GM19452 (cell line): ENCODE data around the gene SPATS2L.

Source experiments
- ATAC-seq: cut with Tn5 transposase; IDR thresholded peaks from one replicate; pipeline ENCODE4 v1.9.1; 2021; ENCODE audit not compliant: unreplicated experiment

SPATS2L gene

GRCh38 chr2:200463452-200463851, 157.0 kb downstream of the SPATS2L start:
- ATAC-seq = no peak

- no peak for ATAC-seq
Observed at GRCh38 chr2:200466425-200467418, 160.2 kb downstream of the SPATS2L start.

- no peak for ATAC-seq
Observed at GRCh38 chr2:200467806-200468681, 161.6 kb downstream of the SPATS2L start.

- no peak for ATAC-seq
Observed at GRCh38 chr2:200469708-200470211, 163.3 kb downstream of the SPATS2L start.

- no peak for ATAC-seq
Observed at GRCh38 chr2:200470230-200470629, 163.7 kb downstream of the SPATS2L start.

- ATAC-seq = peak; percentile 80
Observed at GRCh38 chr2:200471324-200471848, 164.9 kb downstream of the SPATS2L start.

GRCh38 chr2:200471928-200472645, 165.6 kb downstream of the SPATS2L start:
- peak; percentile 11 for ATAC-seq

- no peak for ATAC-seq
Observed at GRCh38 chr2:200472853-200473464, 166.5 kb downstream of the SPATS2L start.

GRCh38 chr2:200475795-200476194, 169.3 kb downstream of the SPATS2L start:
- no peak for ATAC-seq

- ATAC-seq = no peak
Observed at GRCh38 chr2:200476836-200477235, 170.3 kb downstream of the SPATS2L start.

- no peak for ATAC-seq
Observed at GRCh38 chr2:200477667-200478131, 171.2 kb downstream of the SPATS2L start.

- no peak for ATAC-seq
Observed at GRCh38 chr2:200479692-200480265, 173.3 kb downstream of the SPATS2L start.

- peak; percentile 66 for ATAC-seq
Observed at GRCh38 chr2:200482194-200482593, 175.7 kb downstream of the SPATS2L start.

- peak; percentile 58 for ATAC-seq
Observed at GRCh38 chr2:200483729-200484198, 177.3 kb downstream of the SPATS2L start.

- no peak for ATAC-seq
Observed at GRCh38 chr2:200484934-200485333, 178.4 kb downstream of the SPATS2L start.

- no peak for ATAC-seq
Observed at GRCh38 chr2:200486529-200486928, 180.0 kb downstream of the SPATS2L start.

- ATAC-seq = no peak
Observed at GRCh38 chr2:200488169-200488568, 181.7 kb downstream of the SPATS2L start.

- no peak for ATAC-seq
Observed at GRCh38 chr2:200490001-200490400, 183.5 kb downstream of the SPATS2L start.

GRCh38 chr2:200492656-200493055, 186.2 kb downstream of the SPATS2L start:
- ATAC-seq = no peak
